Heart left ventricle (tissue), 16 donors: Measurements from ENCODE around the gene ANAPC2. TPM values are rescaled to one million over a fixed set of nuclear protein-coding genes. Genes with fewer than 3 reads are reported as not detected.

Experiments used
- ATAC-seq, 4 donors: fragments of 200-7000 bp; cut with Tn5 transposase; one replicate each; pipeline ENCODE4 v1.9.1; 2020 to 2022; ENCODE audit warnings: moderate library complexity in 4 of 4, mild to moderate bottlenecking in 3 of 4, moderate number of reproducible peaks in 1 of 4
- DNase-seq, 5 donors: peaks; one replicate each; pipeline ENCODE4 v3.0.0-alpha.2; 2020
- H3K27ac ChIP-seq, 12 donors: fragments of 200-600 bp; sonication (generic) in 4 of 12; one replicate each; pipeline versions ENCODE4 v1.5.0 to v1.8.0; 2016 to 2022; ENCODE audit warnings: mild to moderate bottlenecking in 2 of 12
- H3K27me3 ChIP-seq, 9 donors: fragments of 200-600 bp; sonication (generic) in 2 of 9; one replicate each; pipeline versions ENCODE4 v1.5.1 to v1.8.0; 2016 to 2022; ENCODE audit warnings: mild to moderate bottlenecking in 3 of 9
- H3K36me3 ChIP-seq, 9 donors: fragments of 200-600 bp; sonication (generic) in 2 of 9; one replicate each; pipeline versions ENCODE4 v1.5.0 to v1.8.0; 2018 to 2022; ENCODE audit warnings: mild to moderate bottlenecking in 2 of 9
- H3K4me1 ChIP-seq, 12 donors: fragments of 200-600 bp; sonication (generic) in 4 of 12; one replicate each; pipeline versions ENCODE4 v1.5.0 to v1.8.0; 2016 to 2022; ENCODE audit warnings: mild to moderate bottlenecking in 3 of 12
- H3K4me3 ChIP-seq, 12 donors: fragments of 200-600 bp; sonication (generic) in 4 of 12; one replicate each; pipeline versions ENCODE4 v1.5.0 to v1.8.0; 2017 to 2022; ENCODE audit warnings: mild to moderate bottlenecking in 9 of 12, moderate library complexity in 4 of 12
- H3K9me3 ChIP-seq, 12 donors: fragments of 200-600 bp; sonication (generic) in 4 of 12; one replicate each; pipeline versions ENCODE4 v1.5.0 to v1.8.0; 2016 to 2022; ENCODE audit warnings: mild to moderate bottlenecking in 1 of 12
- POLR2A ChIP-seq, 2 donors: fragments of 450-650 bp; IDR thresholded peaks; one replicate each; pipeline ENCODE4 v1.6.1; 2017; ENCODE audit warnings: antibody characterized with exemption in 2 of 2, mild to moderate bottlenecking in 2 of 2, moderate library complexity in 2 of 2
- WGBS, 4 donors: extraction: QIAGEN DNeasy Blood & Tissue Kit in 2 of 4; methylation state at CpG; one replicate each; pipeline versions ENCODE4 v1.1.5 to v1.1.7; 2013 to 2018; 5-methylcytosine and 5-hydroxymethylcytosine counted together
- intact Hi-C, 10 donors: fragments of 100-400 bp; cut with DNase I; formaldehyde crosslinking; loops; one replicate each; pipeline versions ENCODE4 v1.11.1 to v1.14.2; 2022
- polyA plus RNA-seq, 2 donors: library from polyadenylated mRNA; stranded (reverse); fragments of 200-250 nt; gene quantifications; one replicate each; pipeline ENCODE4 v1.2.3, GENCODE V29; 2013
- total RNA-seq, 9 donors: library from RNA; depleted of rRNA in 2 of 9; stranded (reverse); fragments of >200 nt in 2 of 9; fragmentation: NEBNext Ultra II Directional in 3 of 9; extraction: Animal tissue kit (Norgen Biotek cat#: 25700) in 3 of 9; gene quantifications; one replicate each; pipeline versions ENCODE4 v1.1.0 to v1.2.4, GENCODE V29; 2016 to 2023
- TF ChIP-seq, protein P1 (sequence below), 12 donors: fragments of 200-600 bp; sonication (generic) in 4 of 12; IDR thresholded peaks; one replicate each; pipeline versions ENCODE4 v1.5.0 to v1.8.0; 2018 to 2022; ENCODE audit warnings: antibody characterized with exemption in 12 of 12, mild to moderate bottlenecking in 5 of 12
- donor health status: ischemic (EF 13 %, LVEDD 7.1; RV severe dilation, severe dysfunction).
- donor health status: healthy with polysubstance abuse.
- donor health status: DM: no; HTN: yes; CAD: no.
- donor health status: DM: no; HTN: no; CAD: no.
- donor health status: ischemic (EF 25% LVEDD 6.9; RV normal size, moderate dysfunction).
- donor health status: ischemic (EF 25% LVEDD 5.7; RV mildly dilated, moderate dysfunction).
- donor health status: healthy.
- donor health status: DM: yes; HTN: yes; CAD: no.
- donor health status: ischemic (EF 35%, LVEDD 5.7; RV mildly dilated, moderate dysfunction).
- donor health status: nonischemic (EF 11% LVEDD 7.7; RV severe dilation, severe dysfunction).
- donor health status: DM: yes; HTN: yes; CAD: no.
- donor health status: PGD.
- donor health status: ischemic (EF 29% LVEDD 5.4; RV normal size, mild dysfunction).
- donor health status: nonischemic (EF 23%, LVEDD 6.1; RV moderate dilation, normal function).

ANAPC2 gene
- total and polyA plus RNA-seq, 11 donors, result 14.3 to 35.9 (median 28.9) TPM

DNA sequence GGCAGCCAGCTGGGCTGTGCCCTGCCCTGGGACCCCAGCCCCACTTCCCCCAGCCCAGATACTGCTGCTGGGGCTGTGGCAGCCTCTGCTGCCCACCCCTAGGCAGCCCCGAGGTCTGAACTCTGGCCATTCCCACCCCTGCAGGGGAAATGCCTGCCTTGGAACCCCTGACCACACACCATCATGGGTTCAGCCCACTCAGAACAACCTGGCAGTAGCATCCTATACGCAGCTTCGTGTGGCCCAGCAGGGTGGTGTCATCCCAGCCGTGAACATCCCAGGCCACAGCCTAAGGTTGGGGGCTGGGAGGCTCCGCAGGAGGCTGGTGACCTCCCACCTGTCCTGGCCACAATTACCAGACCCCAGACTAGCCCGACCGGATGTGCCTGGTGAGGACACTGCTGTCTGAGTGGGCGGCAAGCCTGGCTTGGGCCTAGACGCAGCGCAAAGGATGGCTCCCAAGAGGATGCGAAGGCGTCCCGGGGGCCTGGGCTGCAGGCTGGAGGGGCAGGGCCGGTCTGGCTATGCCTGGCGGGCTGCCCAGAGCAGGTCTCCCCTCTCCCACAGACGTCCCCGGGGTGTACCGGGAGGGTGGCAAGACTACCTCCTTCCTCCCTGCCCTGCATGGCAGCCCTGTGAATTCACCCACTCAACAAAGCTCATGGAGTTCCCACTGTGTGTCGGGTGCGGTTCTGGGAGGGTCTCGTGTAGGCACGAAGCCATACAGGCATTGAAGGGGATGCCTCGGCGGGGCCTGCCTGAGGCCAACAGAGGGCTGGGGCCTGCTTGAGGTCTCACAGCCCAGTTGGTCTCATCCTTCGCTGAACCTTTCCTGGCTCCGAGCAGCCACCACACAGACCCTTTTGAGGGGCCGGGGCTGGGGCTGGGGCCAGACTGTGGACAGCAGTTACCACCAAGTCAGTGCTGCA lies 40.9 kb upstream of the ANAPC2 start:
- Histone ChIP-seq H3K4me1 (peaks cover 0 to 8% (median under 1%) of the 10 kb centered on the region in 12 donors), H3K27ac (no peak overlapping the region), H3K36me3 (no peaks in the 10 kb centered on the region), H3K9me3 (no peaks in the 10 kb centered on the region), H3K27me3 (peaks cover 8 to 50% (median 35%) of the 10 kb centered on the region in 9 donors), H3K4me3 (no peak overlapping the region)
- intact Hi-C loops, result loop anchor here in 7 of 10 donors (2.0 to 10.0 kb wide), 7 partner anchors 37 to 444 kb away; partner anchors contain the start of genes ANAPC2 (in 4 of the 7) and SSNA1 (in 4 of the 7)
- TF ChIP-seq, protein P1, sequence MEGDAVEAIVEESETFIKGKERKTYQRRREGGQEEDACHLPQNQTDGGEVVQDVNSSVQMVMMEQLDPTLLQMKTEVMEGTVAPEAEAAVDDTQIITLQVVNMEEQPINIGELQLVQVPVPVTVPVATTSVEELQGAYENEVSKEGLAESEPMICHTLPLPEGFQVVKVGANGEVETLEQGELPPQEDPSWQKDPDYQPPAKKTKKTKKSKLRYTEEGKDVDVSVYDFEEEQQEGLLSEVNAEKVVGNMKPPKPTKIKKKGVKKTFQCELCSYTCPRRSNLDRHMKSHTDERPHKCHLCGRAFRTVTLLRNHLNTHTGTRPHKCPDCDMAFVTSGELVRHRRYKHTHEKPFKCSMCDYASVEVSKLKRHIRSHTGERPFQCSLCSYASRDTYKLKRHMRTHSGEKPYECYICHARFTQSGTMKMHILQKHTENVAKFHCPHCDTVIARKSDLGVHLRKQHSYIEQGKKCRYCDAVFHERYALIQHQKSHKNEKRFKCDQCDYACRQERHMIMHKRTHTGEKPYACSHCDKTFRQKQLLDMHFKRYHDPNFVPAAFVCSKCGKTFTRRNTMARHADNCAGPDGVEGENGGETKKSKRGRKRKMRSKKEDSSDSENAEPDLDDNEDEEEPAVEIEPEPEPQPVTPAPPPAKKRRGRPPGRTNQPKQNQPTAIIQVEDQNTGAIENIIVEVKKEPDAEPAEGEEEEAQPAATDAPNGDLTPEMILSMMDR (IDR thresholded peaks at IDR 0.05), result no peak
- TF ChIP-seq POLR2A (IDR thresholded peaks at IDR 0.05), result no peak
- DNase-seq, result no peak
- WGBS, 4 donors, result 41 to 71% (median 64%) methylated on average over 11 to 27 of the region's 27 CpGs
- no peak for ATAC-seq

DNA sequence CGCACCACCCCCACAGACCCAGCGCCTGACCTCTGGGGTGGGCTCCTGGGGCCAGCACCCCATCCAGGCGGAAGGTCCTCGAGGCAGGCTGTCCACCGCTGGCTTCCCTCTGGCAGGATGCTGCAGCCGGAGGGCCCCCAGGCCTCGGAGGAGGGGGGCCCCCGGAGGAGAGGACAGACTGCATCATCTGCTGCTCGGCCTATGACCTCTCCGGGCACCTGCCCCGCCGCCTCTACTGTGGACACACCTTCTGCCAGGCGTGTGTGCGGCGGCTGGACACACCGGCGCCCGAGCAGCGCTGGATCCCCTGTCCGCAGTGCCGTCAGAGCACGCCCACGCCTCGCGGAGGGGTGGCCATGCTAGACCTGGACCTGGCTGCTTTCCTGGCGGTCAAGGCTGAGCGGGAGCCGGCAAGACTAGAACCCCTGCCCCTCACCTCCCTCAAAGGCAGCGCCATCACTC lies 40.2 kb upstream of the ANAPC2 start:
- TF ChIP-seq POLR2A (IDR thresholded peaks at IDR 0.05), result no peak
- TF ChIP-seq, protein P1 (IDR thresholded peaks at IDR 0.05), result no peak
- 56 to 100% (median 68%) methylated on average over 1 to 29 of the region's 29 CpGs for WGBS, 4 donors
- Histone ChIP-seq H3K27ac (no peak overlapping the region), H3K9me3 (no peaks in the 10 kb centered on the region), H3K4me3 (no peak overlapping the region), H3K36me3 (no peaks in the 10 kb centered on the region), H3K4me1 (peaks cover 0 to 14% (median 6%) of the 10 kb centered on the region in 12 donors), H3K27me3 (peaks cover 8 to 50% (median 32%) of the 10 kb centered on the region in 9 donors)
- intact Hi-C loops, result loop anchor here in 7 of 10 donors (2.0 to 10.0 kb wide), 7 partner anchors 36 to 444 kb away; partner anchors contain the start of genes ANAPC2 (in 4 of the 7) and SSNA1 (in 4 of the 7)
- ATAC-seq, result no peak
- no peak for DNase-seq

DNA sequence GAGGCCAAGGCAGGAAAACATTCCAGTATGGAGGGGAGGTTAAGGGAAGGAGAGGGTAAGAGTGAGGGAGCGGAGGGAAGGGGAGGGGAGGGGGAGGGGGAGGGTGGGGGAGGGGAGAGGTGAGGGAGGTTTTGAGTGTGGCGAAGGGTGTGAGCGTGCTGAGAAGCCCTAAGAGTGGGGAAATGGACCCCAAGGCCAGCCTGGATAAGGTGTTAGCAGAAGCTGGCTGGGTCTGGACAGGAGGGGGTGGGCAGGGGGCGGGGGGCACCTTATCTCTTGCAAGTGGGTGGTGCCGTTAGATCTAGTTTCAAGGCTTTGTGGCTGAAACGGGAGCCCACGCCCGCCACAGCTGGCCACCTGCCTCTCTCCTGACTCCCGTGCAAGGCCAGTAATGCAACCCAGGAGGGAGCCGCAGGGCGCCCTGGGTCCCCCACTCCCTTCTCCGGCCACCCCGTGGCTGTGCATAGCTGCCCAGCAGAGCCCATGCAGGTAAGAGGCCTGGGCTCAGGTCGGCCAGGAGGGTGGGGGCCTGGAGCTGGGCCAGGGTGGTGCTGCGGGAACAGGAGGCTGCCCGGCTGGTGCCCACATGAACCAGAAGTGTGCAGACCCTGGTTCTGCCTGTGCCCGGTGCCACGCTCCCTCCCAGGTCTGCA lies 39.6 kb upstream of the ANAPC2 start:
- intact Hi-C loops, result loop anchor here (1.0 to 10.0 kb wide), 10 partner anchors 36 to 443 kb away; partner anchors contain the start of genes ANAPC2 (in 4 of the 10) and SSNA1 (in 4 of the 10)
- 27 to 41% (median 38%) methylated on average over 15 to 18 of the region's 18 CpGs for WGBS, 4 donors
- Histone ChIP-seq H3K36me3 (no peaks in the 10 kb centered on the region), H3K27me3 (peaks cover 8 to 45% (median 32%) of the 10 kb centered on the region in 9 donors), H3K27ac (no peak overlapping the region), H3K9me3 (no peaks in the 10 kb centered on the region), H3K4me3 (no peak overlapping the region), H3K4me1 (peaks cover 0 to 17% (median 8%) of the 10 kb centered on the region in 12 donors)
- no peak for ATAC-seq
- TF ChIP-seq POLR2A (IDR thresholded peaks at IDR 0.05), result no peak
- DNase-seq, result no peak

DNA sequence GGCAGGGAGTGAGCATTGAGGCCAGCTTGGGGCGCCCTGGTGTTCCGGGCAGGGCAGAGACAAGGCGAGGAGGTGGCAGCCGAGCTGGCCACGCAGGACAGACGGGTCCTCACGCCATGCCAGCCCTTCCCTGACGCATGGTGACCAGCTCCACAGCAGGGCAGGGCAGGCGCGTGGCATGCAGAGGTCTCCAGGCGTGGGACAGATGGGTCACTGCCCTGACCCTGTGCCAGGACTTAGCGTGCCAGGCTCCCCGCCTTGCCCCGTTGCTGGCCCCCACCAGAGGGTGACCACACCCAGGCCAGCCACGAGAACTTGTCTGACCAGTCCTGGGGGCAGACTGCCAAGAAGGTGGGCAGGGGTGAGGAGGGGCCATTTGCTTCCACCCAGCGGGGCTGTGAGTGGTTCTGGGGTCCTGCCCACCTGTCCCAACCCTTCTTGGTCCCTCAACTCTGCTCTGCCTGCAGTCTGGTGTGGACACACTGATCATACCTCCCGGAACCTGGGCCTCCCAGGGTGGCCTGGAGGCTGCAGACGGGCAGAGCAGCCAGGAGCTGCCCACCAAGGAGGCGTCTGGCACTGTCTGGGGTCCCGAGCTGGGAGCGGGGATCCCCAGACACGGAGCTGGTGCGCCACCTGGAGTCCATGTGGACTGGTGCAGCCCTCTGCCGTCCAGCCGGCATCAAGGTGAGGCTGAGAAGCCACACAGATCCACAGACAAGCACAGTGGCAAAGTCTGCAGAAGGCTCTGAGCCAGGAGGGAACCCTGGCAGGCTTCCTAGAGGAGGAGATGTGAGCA lies 38.9 kb upstream of the ANAPC2 start, which contains the start of gene RNF224:
Gene RNF224 (plus strand): TSS at position 449 of the 799 bp plus-strand sequence. CDS start 834 bp downstream, outside the sequence.
- Histone ChIP-seq H3K36me3 (no peaks in the 10 kb centered on the region), H3K27me3 (peaks cover 8 to 44% (median 32%) of the 10 kb centered on the region in 9 donors), H3K4me1 (peaks cover 0 to 24% (median 15%) of the 10 kb centered on the region in 12 donors), H3K9me3 (no peaks in the 10 kb centered on the region), H3K4me3 (no peak within 1 kb of the TSS), H3K27ac (no peak within 1 kb of the TSS)
- TF ChIP-seq, protein P1 (IDR thresholded peaks at IDR 0.05), result peak; percentile 75 to 90 (median 84)
- TF ChIP-seq POLR2A (IDR thresholded peaks at IDR 0.05), result no peak
- ATAC-seq (peak in 3 of 4 donors; percentile 25 to 35 (median 32)), DNase-seq (peak; percentile 68 to 88 (median 73))
- 3 to 48% (median 43%) methylated on average over 10 to 25 of the region's 25 CpGs for WGBS, 4 donors
- intact Hi-C loops, result loop anchor here (1.0 to 10.0 kb wide), 10 partner anchors 35 to 442 kb away; partner anchors contain the start of genes ANAPC2 (in 4 of the 10) and SSNA1 (in 4 of the 10)
